ENCODE results near the gene LRP2BP.

DNA sequence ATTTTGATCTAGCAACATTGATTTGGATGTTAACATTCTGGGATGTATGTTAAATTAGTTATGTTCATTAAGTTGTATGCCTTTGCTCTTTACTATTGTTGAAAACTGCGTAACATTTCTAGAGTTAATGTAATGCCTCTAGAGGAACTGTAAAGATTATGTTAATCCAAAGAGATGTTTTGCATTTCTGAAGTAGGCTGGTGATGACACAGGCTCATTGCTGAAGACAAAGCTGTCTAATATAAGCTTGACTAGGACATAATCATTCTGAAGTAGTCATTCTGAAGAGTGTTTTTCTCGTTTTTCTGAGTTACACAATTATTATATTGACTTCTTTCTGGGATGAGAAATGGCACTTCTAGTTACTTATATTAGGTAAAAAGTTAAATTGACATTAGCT, 72.9 kb downstream of the LRP2BP start:
- TF ChIP-seq EZH2 (IDR thresholded peaks at IDR 0.05; ENCODE audit: low read depth, unreplicated experiment): no peak
- TF ChIP-seq, protein P1, sequence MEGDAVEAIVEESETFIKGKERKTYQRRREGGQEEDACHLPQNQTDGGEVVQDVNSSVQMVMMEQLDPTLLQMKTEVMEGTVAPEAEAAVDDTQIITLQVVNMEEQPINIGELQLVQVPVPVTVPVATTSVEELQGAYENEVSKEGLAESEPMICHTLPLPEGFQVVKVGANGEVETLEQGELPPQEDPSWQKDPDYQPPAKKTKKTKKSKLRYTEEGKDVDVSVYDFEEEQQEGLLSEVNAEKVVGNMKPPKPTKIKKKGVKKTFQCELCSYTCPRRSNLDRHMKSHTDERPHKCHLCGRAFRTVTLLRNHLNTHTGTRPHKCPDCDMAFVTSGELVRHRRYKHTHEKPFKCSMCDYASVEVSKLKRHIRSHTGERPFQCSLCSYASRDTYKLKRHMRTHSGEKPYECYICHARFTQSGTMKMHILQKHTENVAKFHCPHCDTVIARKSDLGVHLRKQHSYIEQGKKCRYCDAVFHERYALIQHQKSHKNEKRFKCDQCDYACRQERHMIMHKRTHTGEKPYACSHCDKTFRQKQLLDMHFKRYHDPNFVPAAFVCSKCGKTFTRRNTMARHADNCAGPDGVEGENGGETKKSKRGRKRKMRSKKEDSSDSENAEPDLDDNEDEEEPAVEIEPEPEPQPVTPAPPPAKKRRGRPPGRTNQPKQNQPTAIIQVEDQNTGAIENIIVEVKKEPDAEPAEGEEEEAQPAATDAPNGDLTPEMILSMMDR (conservative IDR thresholded peaks at IDR 0.05; ENCODE audit: low read depth in 2 of 2): no peak
- TF ChIP-seq REST (IDR thresholded peaks at IDR 0.05; ENCODE audit: unreplicated experiment): no peak
- TF ChIP-seq EZH2phosphoT487 (IDR thresholded peaks at IDR 0.05; ENCODE audit: unreplicated experiment): no peak
- no peak for TF ChIP-seq CREB1 (CRISPR knock-in tag; IDR thresholded peaks at IDR 0.05; ENCODE audit: low read depth)
- TF ChIP-seq POLR2AphosphoS5 (IDR thresholded peaks at IDR 0.05; ENCODE audit: low read depth): no peak
- no peak for TF ChIP-seq ZNF114 (CRISPR knock-in tag; IDR thresholded peaks at IDR 0.05)
- no peak for TF ChIP-seq JUNB (IDR thresholded peaks at IDR 0.05; ENCODE audit: unreplicated experiment)
- no peak for TF ChIP-seq ETS1 (IDR thresholded peaks at IDR 0.05)
- no peak for TF ChIP-seq NANOG (IDR thresholded peaks at IDR 0.05; ENCODE audit: borderline replicate concordance)
- no peak for TF ChIP-seq ZNF331 (CRISPR knock-in tag; IDR thresholded peaks at IDR 0.05; ENCODE audit: low read depth)
- no peak for TF ChIP-seq STAT1 (IDR thresholded peaks at IDR 0.05; ENCODE audit: unreplicated experiment)
- TF ChIP-seq, protein P2, sequence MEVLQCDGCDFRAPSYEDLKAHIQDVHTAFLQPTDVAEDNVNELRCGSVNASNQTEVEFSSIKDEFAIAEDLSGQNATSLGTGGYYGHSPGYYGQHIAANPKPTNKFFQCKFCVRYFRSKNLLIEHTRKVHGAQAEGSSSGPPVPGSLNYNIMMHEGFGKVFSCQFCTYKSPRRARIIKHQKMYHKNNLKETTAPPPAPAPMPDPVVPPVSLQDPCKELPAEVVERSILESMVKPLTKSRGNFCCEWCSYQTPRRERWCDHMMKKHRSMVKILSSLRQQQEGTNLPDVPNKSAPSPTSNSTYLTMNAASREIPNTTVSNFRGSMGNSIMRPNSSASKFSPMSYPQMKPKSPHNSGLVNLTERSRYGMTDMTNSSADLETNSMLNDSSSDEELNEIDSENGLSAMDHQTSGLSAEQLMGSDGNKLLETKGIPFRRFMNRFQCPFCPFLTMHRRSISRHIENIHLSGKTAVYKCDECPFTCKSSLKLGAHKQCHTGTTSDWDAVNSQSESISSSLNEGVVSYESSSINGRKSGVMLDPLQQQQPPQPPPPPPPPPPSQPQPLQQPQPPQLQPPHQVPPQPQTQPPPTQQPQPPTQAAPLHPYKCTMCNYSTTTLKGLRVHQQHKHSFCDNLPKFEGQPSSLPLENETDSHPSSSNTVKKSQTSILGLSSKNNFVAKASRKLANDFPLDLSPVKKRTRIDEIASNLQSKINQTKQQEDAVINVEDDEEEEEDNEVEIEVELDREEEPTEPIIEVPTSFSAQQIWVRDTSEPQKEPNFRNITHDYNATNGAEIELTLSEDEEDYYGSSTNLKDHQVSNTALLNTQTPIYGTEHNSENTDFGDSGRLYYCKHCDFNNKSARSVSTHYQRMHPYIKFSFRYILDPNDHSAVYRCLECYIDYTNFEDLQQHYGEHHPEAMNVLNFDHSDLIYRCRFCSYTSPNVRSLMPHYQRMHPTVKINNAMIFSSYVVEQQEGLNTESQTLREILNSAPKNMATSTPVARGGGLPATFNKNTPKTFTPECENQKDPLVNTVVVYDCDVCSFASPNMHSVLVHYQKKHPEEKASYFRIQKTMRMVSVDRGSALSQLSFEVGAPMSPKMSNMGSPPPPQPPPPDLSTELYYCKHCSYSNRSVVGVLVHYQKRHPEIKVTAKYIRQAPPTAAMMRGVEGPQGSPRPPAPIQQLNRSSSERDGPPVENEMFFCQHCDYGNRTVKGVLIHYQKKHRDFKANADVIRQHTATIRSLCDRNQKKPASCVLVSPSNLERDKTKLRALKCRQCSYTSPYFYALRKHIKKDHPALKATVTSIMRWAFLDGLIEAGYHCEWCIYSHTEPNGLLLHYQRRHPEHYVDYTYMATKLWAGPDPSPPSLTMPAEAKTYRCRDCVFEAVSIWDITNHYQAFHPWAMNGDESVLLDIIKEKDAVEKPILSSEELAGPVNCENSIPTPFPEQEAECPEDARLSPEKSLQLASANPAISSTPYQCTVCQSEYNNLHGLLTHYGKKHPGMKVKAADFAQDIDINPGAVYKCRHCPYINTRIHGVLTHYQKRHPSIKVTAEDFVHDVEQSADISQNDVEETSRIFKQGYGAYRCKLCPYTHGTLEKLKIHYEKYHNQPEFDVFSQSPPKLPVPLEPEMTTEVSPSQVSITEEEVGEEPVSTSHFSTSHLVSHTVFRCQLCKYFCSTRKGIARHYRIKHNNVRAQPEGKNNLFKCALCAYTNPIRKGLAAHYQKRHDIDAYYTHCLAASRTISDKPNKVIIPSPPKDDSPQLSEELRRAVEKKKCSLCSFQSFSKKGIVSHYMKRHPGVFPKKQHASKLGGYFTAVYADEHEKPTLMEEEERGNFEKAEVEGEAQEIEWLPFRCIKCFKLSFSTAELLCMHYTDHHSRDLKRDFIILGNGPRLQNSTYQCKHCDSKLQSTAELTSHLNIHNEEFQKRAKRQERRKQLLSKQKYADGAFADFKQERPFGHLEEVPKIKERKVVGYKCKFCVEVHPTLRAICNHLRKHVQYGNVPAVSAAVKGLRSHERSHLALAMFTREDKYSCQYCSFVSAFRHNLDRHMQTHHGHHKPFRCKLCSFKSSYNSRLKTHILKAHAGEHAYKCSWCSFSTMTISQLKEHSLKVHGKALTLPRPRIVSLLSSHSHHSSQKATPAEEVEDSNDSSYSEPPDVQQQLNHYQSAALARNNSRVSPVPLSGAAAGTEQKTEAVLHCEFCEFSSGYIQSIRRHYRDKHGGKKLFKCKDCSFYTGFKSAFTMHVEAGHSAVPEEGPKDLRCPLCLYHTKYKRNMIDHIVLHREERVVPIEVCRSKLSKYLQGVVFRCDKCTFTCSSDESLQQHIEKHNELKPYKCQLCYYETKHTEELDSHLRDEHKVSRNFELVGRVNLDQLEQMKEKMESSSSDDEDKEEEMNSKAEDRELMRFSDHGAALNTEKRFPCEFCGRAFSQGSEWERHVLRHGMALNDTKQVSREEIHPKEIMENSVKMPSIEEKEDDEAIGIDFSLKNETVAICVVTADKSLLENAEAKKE (CRISPR knock-in tag; IDR thresholded peaks at IDR 0.05): no peak
